Measurements from ENCODE around the gene C1QL3. TPM values are rescaled to one million over a fixed set of nuclear protein-coding genes. Genes with fewer than 3 reads are reported as not detected.

The C1QL3 gene
- total RNA-seq, 1 donor from 2014 or later: 3.0 TPM

DNA sequence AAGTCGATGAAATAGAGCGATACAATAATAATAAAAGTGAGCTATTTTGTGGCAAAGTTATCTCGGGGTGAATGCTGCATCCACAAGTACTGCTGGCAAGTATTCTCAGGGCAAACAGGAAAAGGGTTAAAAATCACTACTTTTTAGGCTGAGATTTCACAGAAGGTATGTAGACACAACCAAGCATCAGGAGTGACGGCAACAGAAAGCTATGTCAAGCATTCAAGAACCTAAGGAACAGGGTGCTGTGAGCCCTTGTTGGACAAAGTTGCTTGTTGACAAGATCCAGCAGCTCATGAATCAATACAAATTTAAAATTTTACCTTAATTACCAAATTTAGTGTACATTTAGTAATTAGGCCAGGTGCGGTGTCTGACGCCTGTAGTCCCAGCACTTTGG, 41.2 kb upstream of the C1QL3 start:
- peaks cover 2% of the 10 kb centered on the region for H3K4me1 Mint-ChIP-seq (ENCODE audit: low read depth)
- H3K4me3 Mint-ChIP-seq (ENCODE audit: low read depth): no peak overlapping the region
- H3K27ac Mint-ChIP-seq: no peak overlapping the region
- peaks cover 3% of the 10 kb centered on the region for H3K27me3 Mint-ChIP-seq
- no peak for DNase-seq (ENCODE audit: low spot score, unreplicated experiment)
- H3K9me3 Mint-ChIP-seq (ENCODE audit: low read depth): peaks cover 4% of the 10 kb centered on the region
- H3K36me3 Mint-ChIP-seq (ENCODE audit: insufficient read depth): no peaks in the 10 kb centered on the region
- TF ChIP-seq, protein P1, sequence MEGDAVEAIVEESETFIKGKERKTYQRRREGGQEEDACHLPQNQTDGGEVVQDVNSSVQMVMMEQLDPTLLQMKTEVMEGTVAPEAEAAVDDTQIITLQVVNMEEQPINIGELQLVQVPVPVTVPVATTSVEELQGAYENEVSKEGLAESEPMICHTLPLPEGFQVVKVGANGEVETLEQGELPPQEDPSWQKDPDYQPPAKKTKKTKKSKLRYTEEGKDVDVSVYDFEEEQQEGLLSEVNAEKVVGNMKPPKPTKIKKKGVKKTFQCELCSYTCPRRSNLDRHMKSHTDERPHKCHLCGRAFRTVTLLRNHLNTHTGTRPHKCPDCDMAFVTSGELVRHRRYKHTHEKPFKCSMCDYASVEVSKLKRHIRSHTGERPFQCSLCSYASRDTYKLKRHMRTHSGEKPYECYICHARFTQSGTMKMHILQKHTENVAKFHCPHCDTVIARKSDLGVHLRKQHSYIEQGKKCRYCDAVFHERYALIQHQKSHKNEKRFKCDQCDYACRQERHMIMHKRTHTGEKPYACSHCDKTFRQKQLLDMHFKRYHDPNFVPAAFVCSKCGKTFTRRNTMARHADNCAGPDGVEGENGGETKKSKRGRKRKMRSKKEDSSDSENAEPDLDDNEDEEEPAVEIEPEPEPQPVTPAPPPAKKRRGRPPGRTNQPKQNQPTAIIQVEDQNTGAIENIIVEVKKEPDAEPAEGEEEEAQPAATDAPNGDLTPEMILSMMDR (IDR thresholded peaks at IDR 0.05; ENCODE audit: unreplicated experiment): no peak

DNA sequence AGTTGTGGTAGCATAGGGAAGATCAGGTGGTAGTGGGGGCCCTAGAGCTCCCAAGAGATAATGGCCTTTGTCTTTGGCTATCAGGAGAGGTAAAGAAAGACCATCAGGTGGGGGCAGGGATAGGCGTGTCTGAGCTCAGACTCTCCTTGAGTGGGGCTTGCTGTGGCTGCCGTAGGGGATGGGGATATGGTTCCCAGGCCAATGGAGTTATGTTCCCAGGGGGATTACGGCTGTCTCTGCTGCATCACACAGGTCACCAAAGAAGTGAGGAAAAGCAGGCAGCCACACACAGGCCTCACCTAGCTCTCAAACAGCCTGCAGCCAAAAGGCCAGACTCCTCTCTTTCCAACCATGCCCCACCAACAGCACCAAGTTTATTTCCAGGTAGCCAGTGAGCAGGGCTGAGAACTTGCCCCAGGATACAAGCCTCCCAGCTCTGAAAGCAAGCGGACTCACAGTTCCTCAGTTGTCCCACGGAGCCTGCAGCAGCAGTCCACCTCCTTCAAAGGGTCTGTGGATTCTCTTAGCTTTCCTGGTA, 37.6 kb upstream of the C1QL3 start:
- no peak overlapping the region for H3K27ac Mint-ChIP-seq
- DNase-seq (ENCODE audit: low spot score, unreplicated experiment): no peak
- TF ChIP-seq, protein P1 (IDR thresholded peaks at IDR 0.05; ENCODE audit: unreplicated experiment): no peak
- H3K4me3 Mint-ChIP-seq (ENCODE audit: low read depth): no peak overlapping the region
- H3K36me3 Mint-ChIP-seq (ENCODE audit: insufficient read depth): no peaks in the 10 kb centered on the region
- peaks cover 4% of the 10 kb centered on the region for H3K9me3 Mint-ChIP-seq (ENCODE audit: low read depth)
- H3K27me3 Mint-ChIP-seq: no peaks in the 10 kb centered on the region
- H3K4me1 Mint-ChIP-seq (ENCODE audit: low read depth): peaks cover 2% of the 10 kb centered on the region

DNA sequence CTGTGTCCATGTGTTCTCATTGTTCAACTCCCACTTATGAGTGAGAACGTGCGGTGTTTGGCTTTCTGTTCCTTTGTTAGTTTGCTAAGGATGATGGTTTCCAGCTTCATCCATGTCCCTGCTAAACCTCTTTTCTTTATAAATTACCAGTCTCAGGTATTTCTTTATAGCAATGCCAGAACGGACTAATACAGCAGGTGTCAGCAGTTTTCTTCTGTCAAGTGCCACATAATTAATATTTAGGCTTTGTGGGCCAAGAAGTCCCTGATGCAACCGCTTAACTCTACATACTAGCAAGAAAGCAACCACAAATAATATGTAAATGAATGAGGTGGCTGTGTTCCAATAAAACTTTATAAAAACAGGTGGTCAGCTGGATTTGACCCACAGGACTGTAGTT, 26.3 kb upstream of the C1QL3 start:
- Mint-ChIP-seq H3K9me3 (ENCODE audit: low read depth) (peaks cover 4% of the 10 kb centered on the region), H3K4me1 (ENCODE audit: low read depth) (no peaks in the 10 kb centered on the region), H3K36me3 (ENCODE audit: insufficient read depth) (no peaks in the 10 kb centered on the region), H3K27me3 (no peaks in the 10 kb centered on the region), H3K27ac (no peak overlapping the region), H3K4me3 (ENCODE audit: low read depth) (no peak overlapping the region)
- TF ChIP-seq, protein P1 (IDR thresholded peaks at IDR 0.05; ENCODE audit: unreplicated experiment): no peak
- DNase-seq (ENCODE audit: low spot score, unreplicated experiment): no peak

DNA sequence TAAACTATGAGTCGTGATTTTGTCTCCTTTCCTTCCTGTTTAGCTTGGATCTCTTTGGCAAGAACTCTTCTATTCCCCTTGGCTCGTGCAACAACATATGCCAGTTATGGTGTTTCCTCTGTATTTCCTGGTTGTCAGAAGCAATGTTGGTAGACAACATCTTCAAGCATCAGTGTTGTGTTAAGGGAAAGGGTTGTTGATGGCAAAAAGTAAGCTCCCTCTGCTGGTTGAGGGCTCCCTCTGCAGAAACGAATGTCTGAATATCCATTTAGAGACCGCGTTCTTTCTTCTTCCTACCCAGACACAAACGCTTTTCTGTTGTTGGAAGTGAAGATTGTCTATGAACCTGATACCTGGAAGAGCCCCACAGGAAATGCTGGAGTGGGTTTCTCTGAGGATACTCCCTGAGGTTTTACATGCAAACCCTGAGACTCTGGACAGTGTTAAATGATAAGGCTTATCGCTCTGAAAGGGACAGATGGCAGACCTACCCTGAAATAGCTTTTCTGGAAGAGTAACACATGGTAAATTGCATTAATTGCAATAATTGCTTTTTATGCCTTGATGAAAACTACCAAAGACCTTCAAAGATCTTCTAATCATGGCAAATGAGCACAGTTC, 23.5 kb upstream of the C1QL3 start:
- Mint-ChIP-seq H3K27me3 (peaks cover 2% of the 10 kb centered on the region), H3K36me3 (ENCODE audit: insufficient read depth) (no peaks in the 10 kb centered on the region)
- DNase-seq (ENCODE audit: low spot score, unreplicated experiment): no peak

DNA sequence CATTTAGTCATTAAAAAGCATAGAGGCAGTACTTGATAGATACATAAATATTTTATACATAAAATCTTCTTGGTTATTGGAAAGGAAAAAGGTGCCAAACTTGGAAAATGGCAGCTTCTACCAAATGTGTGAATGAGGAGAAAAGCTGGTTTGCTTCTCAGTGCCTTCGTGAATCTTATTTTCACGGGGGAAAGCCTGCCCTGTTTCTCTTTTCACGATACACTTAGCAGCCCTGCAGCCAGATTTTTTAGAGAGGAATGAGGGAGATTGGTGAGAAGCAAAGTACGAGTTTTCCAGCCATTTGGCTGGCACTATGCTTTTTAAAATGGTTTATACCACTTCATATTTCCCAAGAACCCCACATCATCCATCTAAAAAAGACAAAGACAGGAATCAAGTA, 22.9 kb upstream of the C1QL3 start:
- TF ChIP-seq, protein P1 (IDR thresholded peaks at IDR 0.05; ENCODE audit: unreplicated experiment): no peak
- no peaks in the 10 kb centered on the region for H3K36me3 Mint-ChIP-seq (ENCODE audit: insufficient read depth)
- peaks cover 4% of the 10 kb centered on the region for H3K9me3 Mint-ChIP-seq (ENCODE audit: low read depth)
- H3K27me3 Mint-ChIP-seq: peaks cover 9% of the 10 kb centered on the region
- H3K4me1 Mint-ChIP-seq (ENCODE audit: low read depth): no peaks in the 10 kb centered on the region
- H3K4me3 Mint-ChIP-seq (ENCODE audit: low read depth): no peak overlapping the region
- DNase-seq (ENCODE audit: low spot score, unreplicated experiment): no peak
- no peak overlapping the region for H3K27ac Mint-ChIP-seq

More for the DNA sequence above, 23.5 kb upstream of the C1QL3 start:
- peaks cover 4% of the 10 kb centered on the region for H3K9me3 Mint-ChIP-seq (ENCODE audit: low read depth)
- no peaks in the 10 kb centered on the region for H3K4me1 Mint-ChIP-seq (ENCODE audit: low read depth)
- TF ChIP-seq, protein P1 (IDR thresholded peaks at IDR 0.05; ENCODE audit: unreplicated experiment): peak; percentile 72
- H3K27ac Mint-ChIP-seq: no peak overlapping the region
- H3K4me3 Mint-ChIP-seq (ENCODE audit: low read depth): no peak overlapping the region

All from progenitor cell of endocrine pancreas (in vitro differentiated cells).